Measurements from ENCODE around the gene ZNF446. TPM values are rescaled to one million over a fixed set of nuclear protein-coding genes. Genes with fewer than 3 reads are reported as not detected.
"Not testable (repeated sequence)": the region's sequence is repeated elsewhere in the genome, so short reads cannot be mapped to it uniquely, and the experiment has no call there.

The ZNF446 gene
- total RNA-seq, 1 donor from 2014 or later = 7.1 TPM

GRCh38 chr19:58507602-58508223, 31.6 kb downstream of the ZNF446 start:
- DNase-seq = not testable (repeated sequence)

GRCh38 chr19:58509731-58510083, 33.6 kb downstream of the ZNF446 start:
- no peak for DNase-seq

- no peak for DNase-seq
Measured at GRCh38 chr19:58510084-58510862, 34.1 kb downstream of the ZNF446 start.

- no peak for DNase-seq
Measured at GRCh38 chr19:58511353-58512208, 35.4 kb downstream of the ZNF446 start, which contains the start of gene SLC27A5. Gene SLC27A5, minus strand, starts transcription at chr19:58511992. Its CDS starts 37 bp downstream, at chr19:58511955.

GRCh38 chr19:58513213-58513693, 37.1 kb downstream of the ZNF446 start:
- DNase-seq = no peak

GRCh38 chr19:58513694-58514563, 37.8 kb downstream of the ZNF446 start:
- peak; percentile 96 for DNase-seq

GRCh38 chr19:58514564-58515022, 38.4 kb downstream of the ZNF446 start:
- DNase-seq = no peak

- DNase-seq = no peak
Measured at GRCh38 chr19:58515259-58515658, 39.1 kb downstream of the ZNF446 start.

GRCh38 chr19:58516246-58516836, 40.2 kb downstream of the ZNF446 start:
- no peak for DNase-seq

GRCh38 chr19:58516964-58517833, 41.0 kb downstream of the ZNF446 start:
- DNase-seq = no peak

- DNase-seq = no peak
Measured at GRCh38 chr19:58518256-58519086, 42.3 kb downstream of the ZNF446 start.

- DNase-seq = peak; percentile 88
Measured at GRCh38 chr19:58519087-58519354, 42.9 kb downstream of the ZNF446 start.

- peak; percentile 96 for DNase-seq
Measured at GRCh38 chr19:58519355-58520256, 43.5 kb downstream of the ZNF446 start, which contains the start of gene ZBTB45. Gene ZBTB45, minus strand, starts transcription at chr19:58519810. Its CDS starts 2,137 bp downstream, at chr19:58517673.

- DNase-seq = no peak
Measured at GRCh38 chr19:58520257-58520599, 44.1 kb downstream of the ZNF446 start.

- no peak for DNase-seq
Measured at GRCh38 chr19:58521651-58522050, 45.5 kb downstream of the ZNF446 start.

GRCh38 chr19:58522709-58523108, 46.6 kb downstream of the ZNF446 start:
- DNase-seq = no peak

- no peak for DNase-seq
Measured at GRCh38 chr19:58529405-58529804, 53.3 kb downstream of the ZNF446 start.
